ENCODE results near the gene CTNNB1.

CTNNB1 gene

DNA sequence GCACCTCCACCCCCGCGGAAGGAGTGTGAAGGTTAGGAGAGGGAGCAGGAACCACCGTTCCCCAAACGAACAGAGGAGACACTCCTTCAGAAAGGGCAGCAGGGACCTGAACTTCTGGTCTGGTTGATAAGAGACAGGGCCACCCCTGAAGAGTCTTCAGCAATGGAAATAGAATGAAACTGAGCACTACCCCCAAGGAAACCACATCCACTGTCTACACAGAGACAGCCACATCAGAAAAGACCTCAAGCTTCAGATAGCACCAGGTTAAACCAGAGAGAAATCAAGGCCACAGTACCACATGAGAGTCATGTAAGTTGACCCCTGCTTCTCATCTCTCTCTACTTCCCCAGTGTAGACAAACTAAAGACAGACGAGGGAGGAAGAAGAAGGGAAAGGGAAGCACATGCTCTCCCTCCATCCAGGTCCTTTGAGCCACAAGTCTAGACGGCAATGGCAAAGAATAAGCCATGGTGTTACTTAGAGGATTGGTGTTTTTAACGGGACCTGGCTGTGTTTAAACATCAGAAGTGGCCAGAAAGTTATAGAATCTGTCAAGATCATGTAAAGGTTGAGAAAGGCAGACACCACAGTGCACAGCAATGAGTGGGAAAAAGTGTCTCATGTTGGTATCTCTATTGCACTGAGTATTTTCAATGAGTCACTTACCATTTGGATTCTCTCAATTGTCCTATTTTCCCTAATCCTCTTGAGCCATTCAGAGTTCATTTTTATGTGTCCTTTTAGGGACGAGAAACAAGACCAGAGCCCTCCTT, 31.4 kb upstream of the CTNNB1 start:
- Histone ChIP-seq H3K14ac (ENCODE audit: low read length) (no peak overlapping the region), H3K27me3 (ENCODE audit: insufficient read depth, low read length) (no peaks in the 10 kb centered on the region), H2BK12ac (ENCODE audit: low read length) (peak overlapping the region; percentile 38), H2AK5ac (ENCODE audit: low read length) (peak overlapping the region; percentile 11), H3K79me1 (ENCODE audit: low read length) (peaks cover 5% of the 10 kb centered on the region), H2BK120ac (ENCODE audit: insufficient read depth, low read length, poor library complexity) (peak overlapping the region; percentile 52), H3K18ac (ENCODE audit: low read length) (no peak overlapping the region), H3K4me1 (ENCODE audit: control insufficient read depth in 1 of 2, insufficient read depth in 2 of 2, low read length in 2 of 2) (peaks cover 6 to 13% of the 10 kb centered on the region in 2 experiments), H2BK5ac (ENCODE audit: low read depth, low read length, poor library complexity) (no peak overlapping the region), H3K4me3 (ENCODE audit: low read depth, low read length) (no peak overlapping the region), H3K36me3 (ENCODE audit: control insufficient read depth in 1 of 2, insufficient read depth in 2 of 2, low read length in 2 of 2) (no peaks in the 10 kb centered on the region), H2AFZ (ENCODE audit: insufficient read depth, low read length, poor library complexity) (no peak overlapping the region), H3K4me2 (ENCODE audit: low read length) (no peak overlapping the region), H3K9ac (ENCODE audit: low read length) (no peak overlapping the region), H4K91ac (ENCODE audit: low read depth, low read length) (peak overlapping the region; percentile 10), H3K23ac (ENCODE audit: low read length) (no peak overlapping the region), H3K79me2 (ENCODE audit: control insufficient read depth, insufficient read depth, low read length, poor library complexity) (peaks cover 4% of the 10 kb centered on the region), H4K8ac (ENCODE audit: low read depth, low read length) (no peak overlapping the region), H3K27ac (ENCODE audit: low read depth, low read length) (no peak overlapping the region), H3K9me3 (ENCODE audit: insufficient read depth, low read depth, low read length) (no peaks in the 10 kb centered on the region), H4K12ac (ENCODE audit: low read depth, low read length) (no peak overlapping the region), H3K4ac (ENCODE audit: low read depth, low read length) (no peak overlapping the region)
- no CpG with 5 or more reads among the region's 8 CpGs for WGBS (ENCODE audit: extremely low coverage, insufficient coverage, insufficient read length)
- no peak for DNase-seq

GRCh38 chr3:41169023-41169422, 30.3 kb upstream of the CTNNB1 start:
- DNase-seq = peak in 1 of 2 donors; percentile 59
- Histone ChIP-seq H3K27ac (ENCODE audit: low read depth, low read length) (no peak overlapping the region), H3K4me3 (ENCODE audit: low read depth, low read length) (no peak overlapping the region), H2BK5ac (ENCODE audit: low read depth, low read length, poor library complexity) (peak overlapping the region; percentile 42), H4K91ac (ENCODE audit: low read depth, low read length) (peak overlapping the region; percentile 72), H4K8ac (ENCODE audit: low read depth, low read length) (peak overlapping the region; percentile 54), H3K27me3 (ENCODE audit: insufficient read depth, low read length) (no peaks in the 10 kb centered on the region), H3K23ac (ENCODE audit: low read length) (no peak overlapping the region), H2BK120ac (ENCODE audit: insufficient read depth, low read length, poor library complexity) (peak overlapping the region; percentile 83), H2AFZ (ENCODE audit: insufficient read depth, low read length, poor library complexity) (no peak overlapping the region), H3K18ac (ENCODE audit: low read length) (peak overlapping the region; percentile 58), H3K79me1 (ENCODE audit: low read length) (peaks cover 8% of the 10 kb centered on the region), H2AK5ac (ENCODE audit: low read length) (no peak overlapping the region), H3K79me2 (ENCODE audit: control insufficient read depth, insufficient read depth, low read length, poor library complexity) (peaks cover 4% of the 10 kb centered on the region), H4K12ac (ENCODE audit: low read depth, low read length) (no peak overlapping the region), H3K9ac (ENCODE audit: low read length) (no peak overlapping the region), H3K9me3 (ENCODE audit: insufficient read depth, low read depth, low read length) (no peaks in the 10 kb centered on the region), H3K14ac (ENCODE audit: low read length) (peak overlapping the region; percentile 92), H3K4me1 (ENCODE audit: control insufficient read depth in 1 of 2, insufficient read depth in 2 of 2, low read length in 2 of 2) (peaks cover 10 to 14% of the 10 kb centered on the region in 2 experiments), H3K4ac (ENCODE audit: low read depth, low read length) (no peak overlapping the region), H2BK12ac (ENCODE audit: low read length) (peak overlapping the region; percentile 93), H3K36me3 (ENCODE audit: control insufficient read depth in 1 of 2, insufficient read depth in 2 of 2, low read length in 2 of 2) (no peaks in the 10 kb centered on the region), H3K4me2 (ENCODE audit: low read length) (no peak overlapping the region)
- no CpG with 5 or more reads among the region's 5 CpGs for WGBS (ENCODE audit: extremely low coverage, insufficient coverage, insufficient read length)

- Histone ChIP-seq H2AFZ (ENCODE audit: insufficient read depth, low read length, poor library complexity) (no peak overlapping the region), H3K79me1 (ENCODE audit: low read length) (peaks cover 26% of the 10 kb centered on the region), H3K23ac (ENCODE audit: low read length) (no peak overlapping the region), H3K9me3 (ENCODE audit: insufficient read depth, low read depth, low read length) (no peaks in the 10 kb centered on the region), H2BK12ac (ENCODE audit: low read length) (peak overlapping the region; percentile 82), H4K8ac (ENCODE audit: low read depth, low read length) (peak overlapping the region; percentile 37), H3K4me2 (ENCODE audit: low read length) (no peak overlapping the region), H3K27me3 (ENCODE audit: insufficient read depth, low read length) (no peaks in the 10 kb centered on the region), H3K4me3 (ENCODE audit: low read depth, low read length) (no peak overlapping the region), H4K12ac (ENCODE audit: low read depth, low read length) (no peak overlapping the region), H4K91ac (ENCODE audit: low read depth, low read length) (peak overlapping the region; percentile 89), H3K4ac (ENCODE audit: low read depth, low read length) (peak overlapping the region; percentile 53), H3K14ac (ENCODE audit: low read length) (peak overlapping the region; percentile 86), H3K79me2 (ENCODE audit: control insufficient read depth, insufficient read depth, low read length, poor library complexity) (peaks cover 5% of the 10 kb centered on the region), H3K9ac (ENCODE audit: low read length) (no peak overlapping the region), H3K36me3 (ENCODE audit: control insufficient read depth in 1 of 2, insufficient read depth in 2 of 2, low read length in 2 of 2) (no peaks in the 10 kb centered on the region), H2BK5ac (ENCODE audit: low read depth, low read length, poor library complexity) (peak overlapping the region; percentile 94), H3K18ac (ENCODE audit: low read length) (peak overlapping the region; percentile 59), H2BK120ac (ENCODE audit: insufficient read depth, low read length, poor library complexity) (peak overlapping the region; percentile 92), H3K27ac (ENCODE audit: low read depth, low read length) (peak overlapping the region; percentile 94), H3K4me1 (ENCODE audit: control insufficient read depth in 1 of 2, insufficient read depth in 2 of 2, low read length in 2 of 2) (peaks cover 24 to 38% of the 10 kb centered on the region in 2 experiments), H2AK5ac (ENCODE audit: low read length) (peak overlapping the region; percentile 67)
- no peak for DNase-seq
- no CpG with 5 or more reads among the region's 7 CpGs for WGBS (ENCODE audit: extremely low coverage, insufficient coverage, insufficient read length)
Observed at GRCh38 chr3:41173926-41174885, 25.1 kb upstream of the CTNNB1 start.

GRCh38 chr3:41175365-41175764, 23.9 kb upstream of the CTNNB1 start:
- no peak overlapping the region for H2AK5ac ChIP-seq (ENCODE audit: low read length)
- H2BK5ac ChIP-seq (ENCODE audit: low read depth, low read length, poor library complexity) = peak overlapping the region; percentile 55
- H2BK12ac ChIP-seq (ENCODE audit: low read length) = peak overlapping the region; percentile 74
- H3K4me3 ChIP-seq (ENCODE audit: low read depth, low read length) = no peak overlapping the region
- no peak overlapping the region for H3K18ac ChIP-seq (ENCODE audit: low read length)
- H3K27ac ChIP-seq (ENCODE audit: low read depth, low read length) = peak overlapping the region; percentile 94
- no peaks in the 10 kb centered on the region for H3K36me3 ChIP-seq (ENCODE audit: control insufficient read depth in 1 of 2, insufficient read depth in 2 of 2, low read length in 2 of 2)
- no peak overlapping the region for H3K23ac ChIP-seq (ENCODE audit: low read length)
- H2AFZ ChIP-seq (ENCODE audit: insufficient read depth, low read length, poor library complexity) = no peak overlapping the region
- peaks cover 20 to 39% of the 10 kb centered on the region in 2 experiments for H3K4me1 ChIP-seq (ENCODE audit: control insufficient read depth in 1 of 2, insufficient read depth in 2 of 2, low read length in 2 of 2)
- no CpG with 5 or more reads among the region's 1 CpG for WGBS (ENCODE audit: extremely low coverage, insufficient coverage, insufficient read length)
- H3K4ac ChIP-seq (ENCODE audit: low read depth, low read length) = no peak overlapping the region
- H3K14ac ChIP-seq (ENCODE audit: low read length) = no peak overlapping the region
- H3K9me3 ChIP-seq (ENCODE audit: insufficient read depth, low read depth, low read length) = no peaks in the 10 kb centered on the region
- H3K9ac ChIP-seq (ENCODE audit: low read length) = no peak overlapping the region
- no peak overlapping the region for H4K12ac ChIP-seq (ENCODE audit: low read depth, low read length)
- H2BK120ac ChIP-seq (ENCODE audit: insufficient read depth, low read length, poor library complexity) = peak overlapping the region; percentile 92
- peaks cover 22% of the 10 kb centered on the region for H3K79me1 ChIP-seq (ENCODE audit: low read length)
- no peak overlapping the region for H4K8ac ChIP-seq (ENCODE audit: low read depth, low read length)
- H3K4me2 ChIP-seq (ENCODE audit: low read length) = peak overlapping the region; percentile 29
- no peaks in the 10 kb centered on the region for H3K27me3 ChIP-seq (ENCODE audit: insufficient read depth, low read length)
- peak overlapping the region; percentile 65 for H4K91ac ChIP-seq (ENCODE audit: low read depth, low read length)
- DNase-seq = peak in 1 of 2 donors; percentile 44
- H3K79me2 ChIP-seq (ENCODE audit: control insufficient read depth, insufficient read depth, low read length, poor library complexity) = peaks cover 2% of the 10 kb centered on the region
